PC-9 (cell line): ENCODE measurements around the gene ZRSR2. TPM values are rescaled to one million over a fixed set of nuclear protein-coding genes. Genes with fewer than 3 reads are reported as not detected.

ENCODE experiments used
- BruUV-seq: library from RNA; stranded (reverse); fragments of 400-500 nt; replicated peaks from 2 replicates; lab custom pipeline; 2021; lab: Mats Ljungman, UMichigan
- CTCF ChIA-PET: fragments of 300-600 bp; sonication (Branson Sonifier 250); formaldehyde crosslinking; loops from one replicate; lab custom pipeline; 2022; ENCODE audit warnings: antibody characterized with exemption; lab: Charles Lee
- POLR2A ChIA-PET: fragments of 300-600 bp; sonication (Branson Sonifier 250); formaldehyde crosslinking; loops from one replicate; lab custom pipeline; 2022; ENCODE audit warnings: antibody characterized with exemption; ENCODE audit not compliant: unreplicated experiment; lab: Charles Lee
- DNase-seq, 2 experiments: peaks; one replicate each; pipeline versions ENCODE4 v3.0.0 to v3.0.0-alpha.2; 2015 to 2022; ENCODE audit warnings: mixed read lengths in 1 of 2
- H2AFZ ChIP-seq: fragments of 200-600 bp; sonication (generic); 2 replicates; pipeline ENCODE4 v1.8.1; 2017; ENCODE audit warnings: antibody characterized with exemption
- H3F3A ChIP-seq: fragments of 200-600 bp; sonication (generic); 2 replicates; pipeline ENCODE4 v1.8.1; 2017; ENCODE audit warnings: antibody characterized with exemption, mild to moderate bottlenecking, low read depth; ENCODE audit not compliant: insufficient read depth
- H3K27ac ChIP-seq: fragments of 200-600 bp; sonication (generic); 2 replicates; pipeline ENCODE4 v1.6.1; 2016; ENCODE audit warnings: mixed run types
- H3K27me3 ChIP-seq: fragments of 200-600 bp; sonication (generic); 2 replicates; pipeline ENCODE4 v1.6.1; 2016; ENCODE audit warnings: low read depth, mixed run types; ENCODE audit not compliant: insufficient read depth
- H3K36me3 ChIP-seq: fragments of 200-600 bp; sonication (generic); 2 replicates; pipeline ENCODE4 v1.6.1; 2016; ENCODE audit warnings: low read depth, mixed run types
- H3K4me1 ChIP-seq: fragments of 200-600 bp; sonication (generic); replicated peaks from 2 replicates; pipeline ENCODE4 v1.6.1; 2016; ENCODE audit warnings: mixed run types; ENCODE audit not compliant: insufficient read depth
- H3K4me2 ChIP-seq: fragments of 200-600 bp; sonication (generic); 2 replicates; pipeline ENCODE4 v1.6.1; 2017; ENCODE audit warnings: mixed run types
- H3K4me3 ChIP-seq: fragments of 200-600 bp; sonication (generic); 2 replicates; pipeline ENCODE4 v1.6.1; 2016; ENCODE audit warnings: mixed run types
- H3K79me2 ChIP-seq: fragments of 200-600 bp; sonication (generic); 2 replicates; pipeline ENCODE4 v1.6.1; 2017; ENCODE audit warnings: low read depth, mixed run types
- H3K9me2 ChIP-seq: fragments of 200-600 bp; sonication (generic); 2 replicates; pipeline ENCODE4 v1.8.1; 2017; ENCODE audit warnings: mild to moderate bottlenecking; ENCODE audit not compliant: insufficient read depth
- H3K9me3 ChIP-seq: fragments of 200-600 bp; sonication (generic); 2 replicates; pipeline ENCODE4 v1.8.1; 2016; ENCODE audit warnings: low read depth; ENCODE audit not compliant: insufficient read depth
- H4K20me1 ChIP-seq: fragments of 200-600 bp; sonication (generic); 2 replicates; pipeline ENCODE4 v1.8.1; 2017; ENCODE audit not compliant: insufficient read depth
- CTCF ChIP-seq: fragments of 200-600 bp; sonication (generic); conservative IDR thresholded peaks from 2 replicates; pipeline ENCODE4 v1.6.1; 2017; ENCODE audit warnings: mixed run types, antibody characterized with exemption, mild to moderate bottlenecking, moderate library complexity
- EZH2 ChIP-seq: fragments of 200-600 bp; sonication (generic); IDR thresholded peaks from 2 replicates; pipeline ENCODE4 v1.8.0; 2017; ENCODE audit warnings: antibody characterized with exemption, low read depth
- intact Hi-C: fragments of 100-400 bp; cut with micrococcal nuclease; formaldehyde crosslinking; loops from one replicate; pipeline ENCODE4 v1.10.0; 2022; ENCODE audit not compliant: unreplicated experiment
- total RNA-seq: library from RNA; stranded (reverse); gene quantifications from 2 replicates; pipeline ENCODE4 v1.2.3, GENCODE V29; 2021

The ZRSR2 gene
- total RNA-seq, 1 experiment from 2014 or later = 7.6 TPM

- POLR2A ChIA-PET = no interaction called here
- no peaks in the 10 kb centered on the region for H3F3A ChIP-seq
- no TSS peak for BruUV-seq
- H3K4me1 ChIP-seq = no peaks in the 10 kb centered on the region
- H3K36me3 ChIP-seq = no peaks in the 10 kb centered on the region
- no peaks in the 10 kb centered on the region for H3K27me3 ChIP-seq
- H3K79me2 ChIP-seq = no peaks in the 10 kb centered on the region
- H3K4me3 ChIP-seq = no peak overlapping the region
- no peaks in the 10 kb centered on the region for H3K9me2 ChIP-seq
- H3K4me2 ChIP-seq = no peak overlapping the region
- intact Hi-C loops = no loop called here
- no peak for TF ChIP-seq CTCF
- TF ChIP-seq EZH2 = no peak
- H4K20me1 ChIP-seq = no peaks in the 10 kb centered on the region
- DNase-seq = no peak
- H3K27ac ChIP-seq = no peak overlapping the region
- no peak overlapping the region for H2AFZ ChIP-seq
- H3K9me3 ChIP-seq = no peaks in the 10 kb centered on the region
- CTCF ChIA-PET = no interaction called here
Observed at GRCh38 chrX:15750611-15751154, 39.6 kb upstream of the ZRSR2 start.

GRCh38 chrX:15751155-15751819 lies 39.0 kb upstream of the ZRSR2 start:
- ChIA-PET CTCF (no interaction called here), POLR2A (no interaction called here)
- Histone ChIP-seq H3K4me1 (no peaks in the 10 kb centered on the region), H3K4me2 (no peak overlapping the region), H2AFZ (no peak overlapping the region), H3K27me3 (no peaks in the 10 kb centered on the region), H3K79me2 (no peaks in the 10 kb centered on the region), H4K20me1 (no peaks in the 10 kb centered on the region), H3F3A (no peaks in the 10 kb centered on the region), H3K4me3 (no peak overlapping the region), H3K27ac (no peak overlapping the region), H3K36me3 (no peaks in the 10 kb centered on the region), H3K9me2 (no peaks in the 10 kb centered on the region), H3K9me3 (no peaks in the 10 kb centered on the region)
- no TSS peak for BruUV-seq
- TF ChIP-seq CTCF (no peak), EZH2 (no peak)
- no peak for DNase-seq
- intact Hi-C loops = no loop called here

- no peak for DNase-seq
- Histone ChIP-seq H2AFZ (no peak overlapping the region), H4K20me1 (no peaks in the 10 kb centered on the region), H3K36me3 (no peaks in the 10 kb centered on the region), H3K79me2 (no peaks in the 10 kb centered on the region), H3K4me1 (no peaks in the 10 kb centered on the region), H3K27me3 (no peaks in the 10 kb centered on the region), H3K27ac (no peak overlapping the region), H3K9me2 (no peaks in the 10 kb centered on the region), H3K4me2 (no peak overlapping the region), H3K4me3 (no peak overlapping the region), H3F3A (no peaks in the 10 kb centered on the region), H3K9me3 (no peaks in the 10 kb centered on the region)
- ChIA-PET POLR2A (interaction anchor here (0.6 kb wide), 1 partner anchor 182 kb away, joined by 4 read pairs; no protein-coding TSS in a partner anchor), CTCF (no interaction called here)
- no TSS peak for BruUV-seq
- no peak for TF ChIP-seq EZH2
- intact Hi-C loops = no loop called here
Observed at GRCh38 chrX:15755091-15755490, 35.2 kb upstream of the ZRSR2 start.
